Endodermal cell (in vitro differentiated cells): ENCODE results near the gene LHFPL2. TPM values are rescaled to one million over a fixed set of nuclear protein-coding genes. Genes with fewer than 3 reads are reported as not detected.

Experiments
- DNase-seq: peaks from one replicate; pipeline ENCODE4 v3.0.0-alpha.2; 2017
- H3K27ac ChIP-seq: 2 replicates; pipeline ENCODE4 v1.5.1; 2013; ENCODE audit warnings: mild to moderate bottlenecking, low read depth, low read length, moderate library complexity
- H3K27me3 ChIP-seq: 2 replicates; pipeline ENCODE4 v1.6.1; 2013; ENCODE audit warnings: mild to moderate bottlenecking, low read length, moderate library complexity; ENCODE audit not compliant: insufficient read depth, control insufficient read depth, poor library complexity, severe bottlenecking
- H3K36me3 ChIP-seq: 2 replicates; pipeline ENCODE4 v1.7.0; 2013; ENCODE audit warnings: mild to moderate bottlenecking, low read length, moderate library complexity; ENCODE audit not compliant: control insufficient read depth, insufficient read depth
- H3K4me1 ChIP-seq: one replicate; pipeline ENCODE4 v1.7.0; 2013; ENCODE audit warnings: low read length; ENCODE audit not compliant: control insufficient read depth, insufficient read depth
- H3K4me3 ChIP-seq: 2 replicates; pipeline ENCODE4 v1.5.1; 2013; ENCODE audit warnings: mild to moderate bottlenecking, low read length, moderate library complexity
- H3K9ac ChIP-seq: 2 replicates; pipeline ENCODE4 v1.6.1; 2013; ENCODE audit warnings: mild to moderate bottlenecking, low read length, moderate library complexity; ENCODE audit not compliant: poor library complexity, severe bottlenecking; ENCODE audit errors: extremely low read depth
- H3K9me3 ChIP-seq: 2 replicates; pipeline ENCODE4 v1.6.1; 2013; ENCODE audit warnings: mild to moderate bottlenecking, low read length, moderate library complexity; ENCODE audit not compliant: control insufficient read depth
- H3K27ac Mint-ChIP-seq: 2 replicates; pipeline ENCODE4 v1.8.0; 2020; ENCODE audit warnings: mixed read lengths
- H3K27me3 Mint-ChIP-seq: 2 replicates; pipeline ENCODE4 v1.8.0; 2021; ENCODE audit warnings: mild to moderate bottlenecking, mixed read lengths; ENCODE audit not compliant: insufficient read depth
- H3K36me3 Mint-ChIP-seq: 2 replicates; pipeline ENCODE4 v1.8.0; 2020; ENCODE audit warnings: low read depth, mixed read lengths
- H3K4me1 Mint-ChIP-seq: 2 replicates; pipeline ENCODE4 v1.8.0; 2020; ENCODE audit warnings: mixed read lengths
- H3K4me3 Mint-ChIP-seq: 2 replicates; pipeline ENCODE4 v1.8.0; 2020; ENCODE audit warnings: mild to moderate bottlenecking, moderate library complexity, mixed read lengths
- H3K9me3 Mint-ChIP-seq: 2 replicates; pipeline ENCODE4 v1.8.0; 2020; ENCODE audit warnings: mild to moderate bottlenecking, mixed read lengths
- CTCF ChIP-seq: fragments of 200-600 bp; sonication (generic); conservative IDR thresholded peaks from 2 replicates; pipeline ENCODE4 v1.5.0; 2021; ENCODE audit warnings: antibody characterized with exemption, mild to moderate bottlenecking
- WGBS, 2 experiments: methylation state at CpG; one replicate each; pipeline versions ENCODE4 v1.1.5 to v1.1.7; 2013; ENCODE audit warnings: missing lambda C conversion rate in 2 of 2, mixed read lengths in 1 of 2; ENCODE audit not compliant: insufficient coverage in 1 of 2, insufficient read length in 1 of 2; 5-methylcytosine and 5-hydroxymethylcytosine counted together
- total RNA-seq, 2 donors: library from RNA; stranded (reverse); fragmentation: NEBNext Ultra II Directional in 1 of 2; extraction: Animal tissue kit (Norgen Biotek cat#: 25700) in 1 of 2; gene quantifications; 2 replicates in 1 of 2; 3 replicates in 1 of 2; pipeline ENCODE4 v1.2.1, GENCODE V29; 2021

The LHFPL2 gene
- total RNA-seq, 2 donors from 2014 or later, result 136 to 238 TPM

DNA sequence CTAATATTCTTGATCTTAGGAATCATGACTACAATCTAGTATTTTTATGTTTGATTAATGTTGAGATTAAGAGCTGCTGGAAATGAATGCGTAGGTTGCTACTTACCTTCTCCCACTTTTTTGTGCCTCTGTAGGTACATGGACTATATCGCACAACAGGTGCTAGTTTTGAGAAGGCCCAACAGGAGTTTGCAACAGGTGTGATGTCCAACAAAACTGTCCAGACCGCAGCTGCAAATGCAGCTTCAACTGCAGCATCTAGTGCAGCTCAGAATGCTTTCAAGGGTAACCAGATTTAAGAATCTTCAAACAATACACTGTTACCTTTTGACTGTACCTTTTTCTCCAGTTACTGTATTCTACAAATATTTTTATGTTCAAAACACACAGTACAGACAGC lies 173.2 kb downstream of the LHFPL2 start:
- H3K9me3 Mint-ChIP-seq, result no peaks in the 10 kb centered on the region
- H3K27me3 Mint-ChIP-seq, result no peaks in the 10 kb centered on the region
- Histone ChIP-seq H3K27me3 (no peaks in the 10 kb centered on the region), H3K36me3 (peaks cover 8% of the 10 kb centered on the region), H3K4me3 (no peak overlapping the region), H3K9ac (no peak overlapping the region), H3K4me1 (no peaks in the 10 kb centered on the region), H3K27ac (no peak overlapping the region), H3K9me3 (no peaks in the 10 kb centered on the region)
- 94 to 100% methylated on average over 3 of the region's 3 CpGs for WGBS, 2 experiments
- H3K36me3 Mint-ChIP-seq, result peaks cover 5% of the 10 kb centered on the region
- no peaks in the 10 kb centered on the region for H3K4me1 Mint-ChIP-seq
- no peak overlapping the region for H3K27ac Mint-ChIP-seq
- no peak for DNase-seq
- no peak for TF ChIP-seq CTCF
- no peak overlapping the region for H3K4me3 Mint-ChIP-seq

DNA sequence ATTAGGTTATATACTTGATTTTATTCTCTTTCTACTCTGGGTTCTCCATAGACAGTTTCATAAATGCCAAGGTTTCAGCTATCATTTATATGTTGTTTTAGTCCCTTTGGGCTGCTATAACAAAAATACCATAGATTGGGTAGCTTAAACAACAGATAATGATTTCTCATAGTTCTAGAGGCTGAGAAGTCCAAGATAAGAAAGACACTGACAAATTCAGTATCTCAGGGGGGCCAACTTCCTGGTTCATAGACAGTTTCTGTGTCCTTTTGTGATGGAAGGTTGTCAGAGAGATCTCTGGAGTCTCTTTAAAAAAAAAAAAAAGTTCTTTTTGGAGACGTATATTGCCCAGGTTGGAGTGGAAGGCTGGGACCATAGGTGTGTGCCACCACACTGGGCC lies 174.8 kb downstream of the LHFPL2 start:
- Histone ChIP-seq H3K36me3 (peaks cover 8% of the 10 kb centered on the region), H3K9ac (no peak overlapping the region), H3K9me3 (no peaks in the 10 kb centered on the region), H3K4me1 (no peaks in the 10 kb centered on the region), H3K27ac (no peak overlapping the region), H3K27me3 (no peaks in the 10 kb centered on the region), H3K4me3 (no peak overlapping the region)
- Mint-ChIP-seq H3K27ac (no peak overlapping the region), H3K4me3 (no peak overlapping the region), H3K4me1 (no peaks in the 10 kb centered on the region), H3K36me3 (peaks cover 6% of the 10 kb centered on the region), H3K9me3 (no peaks in the 10 kb centered on the region), H3K27me3 (no peaks in the 10 kb centered on the region)
- TF ChIP-seq CTCF, result no peak
- DNase-seq, result no peak
- 100% methylated on average over 1 of the region's 1 CpG; no CpG with 5 or more reads in 1 of the 2 experiments for WGBS, 2 experiments

DNA sequence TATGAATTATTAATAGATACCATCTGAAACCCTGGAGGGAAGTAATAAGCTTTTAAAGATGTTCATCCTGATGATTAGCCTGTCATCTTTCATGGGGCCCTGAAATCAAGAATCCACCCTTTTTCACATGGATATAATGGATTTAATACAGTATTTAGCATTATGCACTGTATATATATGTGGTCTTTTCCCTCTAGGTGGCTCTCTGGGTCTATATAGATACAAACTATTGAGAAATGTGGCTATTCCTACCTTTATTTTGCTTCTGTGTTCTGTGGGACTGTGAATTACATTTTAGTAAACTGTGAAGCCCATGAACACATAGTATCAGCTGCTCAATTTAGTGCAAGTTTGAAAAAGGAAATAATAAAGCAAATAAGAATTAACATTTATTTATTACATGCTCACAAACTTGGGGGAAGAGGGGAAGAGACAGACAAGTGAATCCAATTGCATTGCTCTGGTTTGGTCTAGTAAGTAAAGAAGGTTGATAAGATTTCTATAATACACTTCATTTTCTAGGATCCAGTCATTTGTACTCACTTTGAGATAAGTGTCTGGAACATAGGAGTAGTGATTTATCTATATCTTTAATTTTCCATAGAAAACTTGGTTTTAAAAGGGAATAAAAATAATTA lies 176.0 kb downstream of the LHFPL2 start:
- H3K9ac ChIP-seq, result no peak overlapping the region
- no peak for DNase-seq
- H3K4me1 Mint-ChIP-seq, result no peaks in the 10 kb centered on the region
- peak; percentile 36 for TF ChIP-seq CTCF
- no peaks in the 10 kb centered on the region for H3K9me3 ChIP-seq
- H3K4me1 ChIP-seq, result no peaks in the 10 kb centered on the region
- H3K4me3 Mint-ChIP-seq, result no peak overlapping the region
- peaks cover 6% of the 10 kb centered on the region for H3K36me3 Mint-ChIP-seq
- no peaks in the 10 kb centered on the region for H3K9me3 Mint-ChIP-seq
- H3K36me3 ChIP-seq, result peaks cover 8% of the 10 kb centered on the region
- H3K27ac Mint-ChIP-seq, result no peak overlapping the region
- no peak overlapping the region for H3K4me3 ChIP-seq
- no peak overlapping the region for H3K27ac ChIP-seq
- no peaks in the 10 kb centered on the region for H3K27me3 Mint-ChIP-seq
- no peaks in the 10 kb centered on the region for H3K27me3 ChIP-seq
